Activated CD4-positive, alpha-beta T cell treated with anti-CD3 and anti-CD28 coated beads, Interleukin-2, Interleukin-6, amounts not matched to agents 100 ng/mL and 50 ng/mL, durations not matched to agents 16 hours and 8 hours (primary cell): ENCODE results near the gene DMXL2.
"Not testable (repeated sequence)": the region's sequence is repeated elsewhere in the genome, so short reads cannot be mapped to it uniquely, and the experiment has no call there.

Source experiments
- DNase-seq: peaks from one replicate; pipeline ENCODE4 v3.0.0-alpha.2; 2020

The DMXL2 gene

DNA sequence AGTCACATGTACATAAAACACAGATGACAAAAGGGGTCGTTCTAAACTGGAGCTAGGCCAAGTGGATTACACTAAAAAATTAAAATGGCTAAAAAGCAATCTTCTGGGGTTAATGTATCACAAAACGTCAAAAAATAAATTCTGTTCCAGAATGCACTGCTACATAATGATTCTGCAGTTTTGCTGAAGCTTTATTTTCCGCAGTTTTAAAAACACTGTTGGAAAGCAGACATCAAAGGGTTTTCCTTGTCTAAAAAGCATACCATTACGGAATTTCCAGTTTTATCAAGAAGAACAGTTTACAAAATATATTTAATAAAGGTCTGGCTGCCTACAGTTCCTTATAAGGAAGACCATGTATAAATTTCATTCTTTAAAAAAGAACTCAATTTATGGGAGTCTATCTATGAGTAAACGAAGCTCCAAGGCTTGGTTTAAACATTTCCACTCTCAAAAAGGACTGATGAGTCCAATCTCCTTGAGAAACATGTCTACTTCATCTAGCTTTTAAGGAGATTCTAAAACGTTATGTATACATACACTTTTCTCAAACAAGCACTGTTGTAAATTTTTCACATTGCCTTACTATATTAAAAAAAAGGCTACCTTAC is 1.3 kb downstream of the DMXL2 start:
- DNase-seq: no peak

- no peak for DNase-seq
These were observed 1.9 kb downstream of the DMXL2 start for GRCh38 chr15:51620641-51621040.

- DNase-seq: no peak
These were observed 2.4 kb downstream of the DMXL2 start for GRCh38 chr15:51620122-51620521.

GRCh38 chr15:51619331-51620035 is 3.1 kb downstream of the DMXL2 start:
- DNase-seq: no peak

GRCh38 chr15:51617886-51618285 is 4.7 kb downstream of the DMXL2 start:
- no peak for DNase-seq

- no peak for DNase-seq
These were observed 8.6 kb downstream of the DMXL2 start for GRCh38 chr15:51613951-51614350.

- not testable (repeated sequence) for DNase-seq
These were observed 9.9 kb downstream of the DMXL2 start for GRCh38 chr15:51612669-51613068.

DNA sequence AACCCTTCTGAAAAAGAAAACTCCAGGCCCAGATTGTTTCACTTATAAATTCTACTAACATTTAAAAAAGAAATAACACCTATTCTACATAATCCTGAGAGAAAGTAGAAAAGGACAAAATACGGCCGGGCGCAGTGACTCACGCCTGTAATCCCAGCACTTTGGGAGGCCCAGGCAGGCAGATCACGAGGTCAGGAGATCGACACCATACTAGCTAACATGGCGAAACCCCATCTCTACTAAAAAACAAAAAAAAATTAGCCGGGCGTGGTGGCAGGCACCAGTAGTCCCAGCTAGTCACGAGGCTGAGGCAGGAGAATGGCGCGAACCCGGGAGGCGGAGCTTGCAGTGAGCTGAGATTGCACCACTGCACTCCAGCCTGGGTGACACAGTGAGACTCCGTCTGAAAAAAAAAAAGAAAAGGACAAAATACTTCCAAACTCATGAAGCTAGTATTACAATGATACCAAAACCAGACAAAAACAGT is 19.1 kb downstream of the DMXL2 start:
- not testable (repeated sequence) for DNase-seq

- no peak for DNase-seq
These were observed 19.6 kb downstream of the DMXL2 start for GRCh38 chr15:51603002-51603401.

DNA sequence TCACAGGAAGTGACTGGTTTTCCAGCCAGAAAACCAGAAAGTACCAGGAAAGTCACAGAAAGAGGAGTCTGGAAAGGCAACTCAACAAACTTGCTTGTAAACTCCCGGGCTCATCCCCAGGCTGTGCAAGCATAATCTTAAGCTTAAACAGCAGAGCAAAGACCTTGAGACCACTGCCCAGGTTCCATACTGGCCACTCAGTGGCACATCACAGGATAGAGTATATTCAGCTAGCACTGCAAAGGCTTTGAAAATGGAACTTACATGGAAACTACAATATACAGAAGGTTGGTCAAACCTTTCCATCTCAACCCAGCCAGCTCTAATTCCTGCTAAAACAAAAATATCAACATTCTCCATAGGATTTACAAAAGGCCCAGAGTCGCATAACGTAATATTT is 20.1 kb downstream of the DMXL2 start:
- no peak for DNase-seq

- no peak for DNase-seq
These were observed 20.8 kb downstream of the DMXL2 start for GRCh38 chr15:51601801-51602200.

GRCh38 chr15:51600114-51600513 is 22.5 kb downstream of the DMXL2 start:
- no peak for DNase-seq

- no peak for DNase-seq
These were observed 32.5 kb downstream of the DMXL2 start for GRCh38 chr15:51589881-51590568.

DNA sequence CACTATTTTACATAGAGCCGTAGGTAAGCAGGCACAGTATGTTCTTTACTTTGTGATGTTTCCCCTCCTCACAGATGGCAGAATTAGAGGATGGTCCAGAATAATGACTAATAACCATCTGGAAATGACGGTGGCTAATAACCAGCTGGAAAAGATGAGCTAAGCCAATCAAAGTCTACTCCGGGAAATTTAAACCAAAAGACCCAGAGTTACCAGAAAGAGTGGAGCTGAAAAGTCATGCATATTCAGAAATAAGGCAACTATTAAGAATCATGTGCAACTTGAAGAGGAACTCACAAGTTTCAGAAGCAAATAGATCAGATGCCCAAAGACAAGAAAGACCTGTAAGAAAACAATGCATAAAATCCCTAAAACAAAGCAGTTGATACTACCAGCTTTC is 33.6 kb downstream of the DMXL2 start:
- no peak for DNase-seq

- DNase-seq: no peak
These were observed 36.6 kb downstream of the DMXL2 start for GRCh38 chr15:51585986-51586385.

DNA sequence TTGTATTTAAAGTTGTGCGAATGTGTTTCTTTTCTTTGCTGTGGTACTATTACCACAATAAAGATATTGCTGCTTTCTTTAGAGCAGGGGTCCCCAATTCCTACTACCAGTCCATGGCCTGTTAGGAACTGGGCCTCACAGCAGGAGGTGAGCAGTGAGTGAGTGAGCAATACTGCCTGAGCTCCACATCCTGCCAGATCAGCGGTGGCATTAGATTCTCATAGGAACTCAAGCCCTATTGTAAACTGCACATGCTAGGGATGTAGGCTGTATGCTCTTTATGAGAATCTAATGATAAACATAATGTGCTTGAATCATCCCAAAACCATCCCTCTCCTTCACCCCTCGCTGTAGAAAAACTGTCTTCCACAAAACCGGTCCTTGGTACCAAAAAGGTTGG is 41.6 kb downstream of the DMXL2 start:
- no peak for DNase-seq

DNA sequence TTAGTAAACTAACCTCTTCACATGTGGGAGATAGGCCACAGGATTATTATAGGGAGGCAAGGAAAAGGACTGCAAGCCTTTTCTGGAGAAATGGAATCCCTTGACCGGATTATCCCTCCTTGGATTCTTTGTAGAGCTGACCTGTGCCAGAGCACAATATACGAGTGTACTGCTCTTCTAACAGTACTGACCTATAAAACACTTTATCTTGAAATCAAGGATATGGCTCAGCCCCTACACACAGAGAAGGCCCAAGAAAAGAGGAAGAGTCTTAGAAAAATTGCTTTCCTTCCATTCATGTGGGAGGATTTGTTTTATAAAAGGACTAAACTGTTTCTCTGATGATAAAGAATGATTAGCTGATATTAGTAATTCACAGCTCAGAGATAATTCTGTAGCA is 42.2 kb downstream of the DMXL2 start:
- DNase-seq: no peak

- no peak for DNase-seq
These were observed 43.6 kb downstream of the DMXL2 start for GRCh38 chr15:51579012-51579411.

- DNase-seq: no peak
These were observed 44.8 kb downstream of the DMXL2 start for GRCh38 chr15:51577636-51578304.

DNA sequence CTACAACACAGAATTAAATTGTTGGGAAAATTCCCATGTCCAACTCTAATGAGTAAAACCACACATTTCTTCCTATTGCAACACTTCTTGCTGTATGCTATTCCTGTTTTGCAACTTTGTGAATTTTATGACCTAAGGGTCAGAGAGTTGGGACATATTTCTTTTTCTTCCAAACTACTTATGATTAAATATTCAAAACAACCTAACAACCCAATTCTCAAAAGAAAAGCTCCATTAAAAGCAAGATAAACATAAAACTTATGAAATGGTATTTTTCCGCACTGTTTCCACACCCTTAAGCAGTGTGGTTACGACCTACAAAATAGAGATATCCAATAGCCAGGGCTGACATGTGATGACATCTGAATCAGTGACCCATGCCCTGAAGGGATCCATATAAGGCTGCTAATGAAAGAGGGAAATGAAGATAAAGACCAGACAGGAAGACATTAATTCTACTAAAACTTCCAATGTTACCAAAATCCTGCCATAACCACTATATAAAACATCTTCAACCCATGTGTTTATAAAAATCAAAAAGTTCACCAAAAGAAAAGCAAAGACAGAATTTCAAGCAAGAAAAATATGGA is 45.6 kb downstream of the DMXL2 start:
- no peak for DNase-seq

GRCh38 chr15:51576286-51576850 is 46.2 kb downstream of the DMXL2 start:
- no peak for DNase-seq

DNA sequence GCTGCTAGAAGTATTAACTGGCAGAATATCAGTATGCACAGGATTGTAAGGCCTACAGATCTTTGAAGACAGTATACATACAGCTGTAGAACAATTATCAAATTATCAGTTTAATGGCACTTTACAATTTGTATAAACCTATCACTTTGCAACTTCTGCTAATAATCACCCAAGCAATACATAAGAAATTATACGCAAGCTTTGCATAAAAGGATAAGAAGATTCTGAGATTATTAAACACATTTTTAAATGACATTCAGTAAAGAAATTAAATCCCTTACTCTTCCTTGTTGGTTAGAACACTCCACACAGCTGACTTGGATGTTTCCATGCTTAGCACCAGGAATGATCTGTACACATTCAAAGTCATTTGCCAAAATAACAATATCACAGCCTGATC is 46.8 kb downstream of the DMXL2 start:
- no peak for DNase-seq

DNA sequence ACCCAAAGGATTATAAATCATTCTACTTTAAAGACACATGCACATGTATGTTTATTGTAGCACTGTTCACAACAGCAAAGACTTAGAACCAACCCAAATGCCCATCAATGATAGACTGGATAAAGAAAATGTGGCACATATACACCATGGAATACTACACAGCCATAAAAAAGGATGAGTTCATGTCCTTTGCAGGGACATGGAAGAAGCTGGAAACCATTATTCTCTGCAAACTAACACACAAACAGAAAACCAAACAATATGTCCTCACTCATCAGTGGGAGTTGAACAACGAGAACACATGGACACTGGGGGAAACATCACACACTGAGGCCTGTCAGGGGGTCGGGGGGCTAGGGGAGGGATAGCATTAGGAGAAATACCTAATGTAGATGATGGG is 49.2 kb downstream of the DMXL2 start:
- DNase-seq: not testable (repeated sequence)
